Neural cell (in vitro differentiated cells): Measurements from ENCODE around the gene MOG. TPM values are rescaled to one million over a fixed set of nuclear protein-coding genes. Genes with fewer than 3 reads are reported as not detected.

Source experiments
- H2AFZ ChIP-seq: fragments of 200-600, 300-800 bp; sonication (generic), shearing (Covaris generic); 2 replicates; pipeline ENCODE4 v1.6.0; 2014; ENCODE audit warnings: low read depth, mild to moderate bottlenecking, antibody characterized with exemption, low read length, moderate library complexity
- H3F3A ChIP-seq: fragments of 200-600 bp; shearing (Covaris generic); 2 replicates; pipeline ENCODE4 v1.6.1; 2016; ENCODE audit warnings: mild to moderate bottlenecking, moderate library complexity, mixed read lengths, antibody characterized with exemption, low read length; ENCODE audit not compliant: insufficient read depth, poor library complexity, severe bottlenecking
- H3K27ac ChIP-seq: fragments of 200-600, 300-800 bp; sonication (generic), shearing (Covaris generic); 2 replicates; pipeline ENCODE4 v1.5.1; 2014; ENCODE audit warnings: mild to moderate bottlenecking, low read length, moderate library complexity
- H3K27me3 ChIP-seq: fragments of 300-800, 200-600 bp; sonication (generic), shearing (Covaris generic); 2 replicates; pipeline ENCODE4 v1.6.0; 2014; ENCODE audit warnings: mild to moderate bottlenecking, low read depth, low read length, moderate library complexity; ENCODE audit not compliant: insufficient read depth
- H3K36me3 ChIP-seq: fragments of 300-800, 200-600 bp; sonication (generic), shearing (Covaris generic); 2 replicates; pipeline ENCODE4 v1.5.1; 2014; ENCODE audit warnings: mild to moderate bottlenecking, antibody characterized with exemption, low read length, moderate library complexity; ENCODE audit not compliant: insufficient read depth
- H3K4me2 ChIP-seq: fragments of 300-800, 200-600 bp; sonication (generic), shearing (Covaris generic); 2 replicates; pipeline ENCODE4 v1.6.0; 2014; ENCODE audit warnings: mild to moderate bottlenecking, low read length
- H3K4me3 ChIP-seq: fragments of 300-800, 200-600 bp; sonication (generic), shearing (Covaris generic); 2 replicates; pipeline ENCODE4 v1.5.1; 2014; ENCODE audit warnings: mild to moderate bottlenecking, low read length, moderate library complexity
- H3K79me2 ChIP-seq: fragments of 200-600 bp; shearing (Covaris generic); replicated peaks from 2 replicates; pipeline ENCODE4 v1.6.0; 2014; ENCODE audit warnings: mild to moderate bottlenecking, low read length, moderate library complexity; ENCODE audit not compliant: insufficient read depth
- H3K9ac ChIP-seq: fragments of 300-800, 200-600 bp; sonication (generic), shearing (Covaris generic); 2 replicates; pipeline ENCODE4 v1.6.1; 2016; ENCODE audit warnings: mild to moderate bottlenecking, low read length, mixed read lengths
- H3K9me2 ChIP-seq: fragments of 200-600 bp; shearing (Covaris generic); 2 replicates; pipeline ENCODE4 v1.6.1; 2016; ENCODE audit warnings: mild to moderate bottlenecking, low read length, mixed read lengths; ENCODE audit not compliant: insufficient read depth
- H3K9me3 ChIP-seq: fragments of 200-600, 300-800 bp; sonication (generic), shearing (Covaris generic); 2 replicates; pipeline ENCODE4 v1.6.1; 2016; ENCODE audit warnings: mild to moderate bottlenecking, mixed run types, low read length, moderate library complexity, mixed read lengths
- H4K20me1 ChIP-seq: fragments of 200-600 bp; shearing (Covaris generic); 2 replicates; pipeline ENCODE4 v1.6.1; 2016; ENCODE audit warnings: mild to moderate bottlenecking, mixed run types; ENCODE audit not compliant: insufficient read depth
- EP300 ChIP-seq: fragments of 450-650 bp; conservative IDR thresholded peaks from 2 replicates; pipeline ENCODE4 v1.6.1; 2014; ENCODE audit warnings: antibody characterized with exemption, mild to moderate bottlenecking, moderate library complexity; ENCODE audit not compliant: poor library complexity, severe bottlenecking
- EZH2 ChIP-seq: fragments of 200-600, 300-800 bp; shearing (Covaris generic), sonication (generic); IDR thresholded peaks from 2 replicates; pipeline ENCODE4 v1.6.1; 2014; ENCODE audit warnings: antibody characterized with exemption, low read length, borderline replicate concordance, mild to moderate bottlenecking; ENCODE audit not compliant: insufficient read depth, poor library complexity, severe bottlenecking
- MXI1 ChIP-seq: fragments of 450-650 bp; conservative IDR thresholded peaks from 2 replicates; pipeline ENCODE4 v1.6.1; 2014; ENCODE audit warnings: antibody characterized with exemption, mild to moderate bottlenecking; ENCODE audit not compliant: poor library complexity, severe bottlenecking
- POLR2AphosphoS5 ChIP-seq: IDR thresholded peaks from 2 replicates; pipeline ENCODE4 v1.6.1; 2012
- RAD21 ChIP-seq: fragments of 450-650 bp; conservative IDR thresholded peaks from 2 replicates; pipeline ENCODE4 v1.6.1; 2014; ENCODE audit warnings: antibody characterized with exemption, mild to moderate bottlenecking, moderate library complexity
- SMC3 ChIP-seq: fragments of 450-650 bp; conservative IDR thresholded peaks from 2 replicates; pipeline ENCODE4 v1.6.1; 2014; ENCODE audit warnings: antibody characterized with exemption, mild to moderate bottlenecking, moderate library complexity; ENCODE audit not compliant: poor library complexity
- TAF1 ChIP-seq: IDR thresholded peaks from 2 replicates; pipeline ENCODE4 v1.6.1; 2012; ENCODE audit warnings: low read depth
- polyA plus RNA-seq: library from polyadenylated mRNA; depleted of rRNA; stranded (reverse); fragments of >200 nt; gene quantifications from 2 replicates; pipeline ENCODE4 v1.2.3, GENCODE V29; 2014
- TF ChIP-seq, protein P1 (sequence below): fragments of 450-650 bp; IDR thresholded peaks from 2 replicates; pipeline ENCODE4 v1.5.1; 2014; ENCODE audit warnings: antibody characterized with exemption, mild to moderate bottlenecking, moderate library complexity; ENCODE audit not compliant: poor library complexity, severe bottlenecking
- TF ChIP-seq, protein P2 (sequence below): IDR thresholded peaks from 2 replicates; pipeline ENCODE4 v1.6.1; 2012; ENCODE audit warnings: borderline replicate concordance

Gene MOG
- polyA plus RNA-seq, 1 donor from 2014 or later: not detected

- no peaks in the 10 kb centered on the region for H3K79me2 ChIP-seq
- H3K9me2 ChIP-seq: no peaks in the 10 kb centered on the region
- no peak overlapping the region for H2AFZ ChIP-seq
- no peaks in the 10 kb centered on the region for H3F3A ChIP-seq
- no peaks in the 10 kb centered on the region for H4K20me1 ChIP-seq
- TF ChIP-seq, protein P1, sequence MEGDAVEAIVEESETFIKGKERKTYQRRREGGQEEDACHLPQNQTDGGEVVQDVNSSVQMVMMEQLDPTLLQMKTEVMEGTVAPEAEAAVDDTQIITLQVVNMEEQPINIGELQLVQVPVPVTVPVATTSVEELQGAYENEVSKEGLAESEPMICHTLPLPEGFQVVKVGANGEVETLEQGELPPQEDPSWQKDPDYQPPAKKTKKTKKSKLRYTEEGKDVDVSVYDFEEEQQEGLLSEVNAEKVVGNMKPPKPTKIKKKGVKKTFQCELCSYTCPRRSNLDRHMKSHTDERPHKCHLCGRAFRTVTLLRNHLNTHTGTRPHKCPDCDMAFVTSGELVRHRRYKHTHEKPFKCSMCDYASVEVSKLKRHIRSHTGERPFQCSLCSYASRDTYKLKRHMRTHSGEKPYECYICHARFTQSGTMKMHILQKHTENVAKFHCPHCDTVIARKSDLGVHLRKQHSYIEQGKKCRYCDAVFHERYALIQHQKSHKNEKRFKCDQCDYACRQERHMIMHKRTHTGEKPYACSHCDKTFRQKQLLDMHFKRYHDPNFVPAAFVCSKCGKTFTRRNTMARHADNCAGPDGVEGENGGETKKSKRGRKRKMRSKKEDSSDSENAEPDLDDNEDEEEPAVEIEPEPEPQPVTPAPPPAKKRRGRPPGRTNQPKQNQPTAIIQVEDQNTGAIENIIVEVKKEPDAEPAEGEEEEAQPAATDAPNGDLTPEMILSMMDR: peak; percentile 91
- TF ChIP-seq EP300 (no peak), TAF1 (no peak), RAD21 (peak; percentile 87), SMC3 (peak; percentile 89)
- no peaks in the 10 kb centered on the region for H3K9me3 ChIP-seq
- no peak overlapping the region for H3K4me2 ChIP-seq
- H3K4me3 ChIP-seq: no peak overlapping the region
- no peak overlapping the region for H3K27ac ChIP-seq
- no peaks in the 10 kb centered on the region for H3K36me3 ChIP-seq
- H3K9ac ChIP-seq: no peak overlapping the region
- no peaks in the 10 kb centered on the region for H3K27me3 ChIP-seq
Observed at GRCh38 chr6:29705389-29706231, 48.7 kb downstream of the MOG start.

DNA sequence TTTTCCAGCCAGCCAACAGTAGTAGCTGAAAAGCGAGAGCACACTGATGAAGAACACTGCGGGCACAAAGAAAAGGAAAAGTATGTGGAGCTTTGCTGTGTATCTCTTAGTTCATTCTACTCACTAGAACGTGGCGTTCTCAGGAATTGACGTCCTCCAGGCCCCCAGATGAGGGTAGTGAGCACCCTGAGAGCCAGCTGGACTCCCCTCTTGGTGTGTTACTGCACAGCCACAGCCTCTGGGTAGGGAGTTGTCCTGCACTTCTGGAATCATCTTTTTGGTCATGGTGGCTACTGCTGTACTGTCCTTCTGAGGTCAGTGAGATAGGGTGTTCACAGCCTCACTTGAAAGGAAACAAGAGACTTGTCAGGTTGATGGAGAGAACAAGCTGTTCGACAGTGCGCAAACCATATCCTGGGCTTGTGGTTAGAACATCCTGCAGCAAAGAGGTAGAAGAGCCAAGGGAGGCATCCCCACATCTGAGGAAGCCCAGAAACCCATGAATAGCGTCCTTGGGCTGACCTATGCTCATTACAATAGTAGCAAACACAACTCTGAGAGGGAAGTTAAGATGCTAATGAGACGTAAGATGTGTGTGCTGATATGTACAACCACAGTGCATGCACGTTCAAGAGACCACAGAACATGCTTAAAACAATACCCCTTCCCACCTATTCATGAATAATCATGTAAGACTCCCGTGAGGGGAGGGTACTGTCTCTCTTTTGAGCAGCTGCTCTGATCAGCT lies 51.7 kb downstream of the MOG start:
- Histone ChIP-seq H3K9ac (no peak overlapping the region), H3K27me3 (no peaks in the 10 kb centered on the region), H3K4me3 (no peak overlapping the region), H4K20me1 (no peaks in the 10 kb centered on the region), H3K9me2 (no peaks in the 10 kb centered on the region), H3K9me3 (no peaks in the 10 kb centered on the region), H3K27ac (no peak overlapping the region), H3K79me2 (no peaks in the 10 kb centered on the region), H3K36me3 (no peaks in the 10 kb centered on the region), H3K4me2 (no peak overlapping the region), H2AFZ (no peak overlapping the region), H3F3A (no peaks in the 10 kb centered on the region)
- TF ChIP-seq EZH2 (no peak), POLR2AphosphoS5 (no peak), RAD21 (no peak), SMC3 (no peak), MXI1 (no peak), EP300 (no peak), TAF1 (no peak)
- TF ChIP-seq, protein P2, sequence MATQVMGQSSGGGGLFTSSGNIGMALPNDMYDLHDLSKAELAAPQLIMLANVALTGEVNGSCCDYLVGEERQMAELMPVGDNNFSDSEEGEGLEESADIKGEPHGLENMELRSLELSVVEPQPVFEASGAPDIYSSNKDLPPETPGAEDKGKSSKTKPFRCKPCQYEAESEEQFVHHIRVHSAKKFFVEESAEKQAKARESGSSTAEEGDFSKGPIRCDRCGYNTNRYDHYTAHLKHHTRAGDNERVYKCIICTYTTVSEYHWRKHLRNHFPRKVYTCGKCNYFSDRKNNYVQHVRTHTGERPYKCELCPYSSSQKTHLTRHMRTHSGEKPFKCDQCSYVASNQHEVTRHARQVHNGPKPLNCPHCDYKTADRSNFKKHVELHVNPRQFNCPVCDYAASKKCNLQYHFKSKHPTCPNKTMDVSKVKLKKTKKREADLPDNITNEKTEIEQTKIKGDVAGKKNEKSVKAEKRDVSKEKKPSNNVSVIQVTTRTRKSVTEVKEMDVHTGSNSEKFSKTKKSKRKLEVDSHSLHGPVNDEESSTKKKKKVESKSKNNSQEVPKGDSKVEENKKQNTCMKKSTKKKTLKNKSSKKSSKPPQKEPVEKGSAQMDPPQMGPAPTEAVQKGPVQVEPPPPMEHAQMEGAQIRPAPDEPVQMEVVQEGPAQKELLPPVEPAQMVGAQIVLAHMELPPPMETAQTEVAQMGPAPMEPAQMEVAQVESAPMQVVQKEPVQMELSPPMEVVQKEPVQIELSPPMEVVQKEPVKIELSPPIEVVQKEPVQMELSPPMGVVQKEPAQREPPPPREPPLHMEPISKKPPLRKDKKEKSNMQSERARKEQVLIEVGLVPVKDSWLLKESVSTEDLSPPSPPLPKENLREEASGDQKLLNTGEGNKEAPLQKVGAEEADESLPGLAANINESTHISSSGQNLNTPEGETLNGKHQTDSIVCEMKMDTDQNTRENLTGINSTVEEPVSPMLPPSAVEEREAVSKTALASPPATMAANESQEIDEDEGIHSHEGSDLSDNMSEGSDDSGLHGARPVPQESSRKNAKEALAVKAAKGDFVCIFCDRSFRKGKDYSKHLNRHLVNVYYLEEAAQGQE: no peak
- TF ChIP-seq, protein P1: no peak
